HG02870 (cell line): ENCODE results near the gene ALOX5.
"Not testable (repeated sequence)": the region's sequence is repeated elsewhere in the genome, so short reads cannot be mapped to it uniquely, and the experiment has no call there.

Experiments
- ATAC-seq: cut with Tn5 transposase; IDR thresholded peaks from one replicate; pipeline ENCODE4 v1.9.1; 2021; ENCODE audit warnings: mild to moderate bottlenecking, moderate library complexity; ENCODE audit not compliant: unreplicated experiment

The ALOX5 gene

GRCh38 chr10:45373576-45374349, at the start of gene ALOX5:
Gene ALOX5, plus strand, starts transcription at chr10:45374216. Its CDS starts 64 bp downstream, at chr10:45374280.
- ATAC-seq, result peak; percentile 53

- no peak for ATAC-seq
Observed at GRCh38 chr10:45325116-45325515, 48.9 kb upstream of the ALOX5 start.

DNA sequence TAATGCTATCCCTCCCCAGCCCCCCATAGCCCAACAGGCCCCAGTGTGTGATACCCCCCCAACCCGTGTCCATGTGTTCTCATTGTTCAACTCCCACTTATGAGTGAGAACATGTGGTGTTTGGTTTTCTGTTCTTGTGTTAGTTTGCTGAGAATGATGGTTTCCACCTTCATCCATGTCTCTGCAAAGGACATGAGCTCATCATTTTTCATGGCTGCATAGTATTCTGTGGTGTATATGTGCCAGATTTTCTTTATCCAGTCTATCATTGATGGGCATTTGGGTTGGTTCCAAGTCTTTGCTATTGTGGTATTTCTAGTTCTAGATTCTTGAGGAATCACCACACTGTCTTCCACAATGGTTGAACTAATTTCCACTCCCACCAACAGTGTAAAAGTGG, 47.2 kb upstream of the ALOX5 start:
- ATAC-seq, result not testable (repeated sequence)

- ATAC-seq, result not testable (repeated sequence)
Observed at GRCh38 chr10:45331824-45332223, 42.2 kb upstream of the ALOX5 start.

GRCh38 chr10:45339894-45340293, 34.1 kb upstream of the ALOX5 start:
- ATAC-seq, result no peak

DNA sequence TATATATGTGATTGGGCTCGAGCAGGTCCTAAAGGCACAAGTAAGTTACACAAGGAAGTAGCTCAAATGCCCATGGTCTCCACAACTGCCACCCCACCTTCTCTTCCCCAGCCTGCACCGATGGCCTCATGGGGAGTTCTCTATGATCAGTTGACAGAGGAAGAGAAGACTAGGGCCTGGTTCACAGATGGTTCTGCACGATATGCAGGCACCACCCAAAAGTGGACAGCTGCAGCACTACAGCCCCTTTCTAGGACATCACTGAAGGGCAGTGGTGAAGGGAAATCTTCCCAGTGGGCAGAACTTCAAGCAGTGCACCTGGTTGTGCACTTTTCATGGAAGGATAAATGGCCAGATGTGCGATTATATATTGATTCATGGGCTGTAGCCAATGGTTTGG, 33.6 kb upstream of the ALOX5 start:
- ATAC-seq, result not testable (repeated sequence)

DNA sequence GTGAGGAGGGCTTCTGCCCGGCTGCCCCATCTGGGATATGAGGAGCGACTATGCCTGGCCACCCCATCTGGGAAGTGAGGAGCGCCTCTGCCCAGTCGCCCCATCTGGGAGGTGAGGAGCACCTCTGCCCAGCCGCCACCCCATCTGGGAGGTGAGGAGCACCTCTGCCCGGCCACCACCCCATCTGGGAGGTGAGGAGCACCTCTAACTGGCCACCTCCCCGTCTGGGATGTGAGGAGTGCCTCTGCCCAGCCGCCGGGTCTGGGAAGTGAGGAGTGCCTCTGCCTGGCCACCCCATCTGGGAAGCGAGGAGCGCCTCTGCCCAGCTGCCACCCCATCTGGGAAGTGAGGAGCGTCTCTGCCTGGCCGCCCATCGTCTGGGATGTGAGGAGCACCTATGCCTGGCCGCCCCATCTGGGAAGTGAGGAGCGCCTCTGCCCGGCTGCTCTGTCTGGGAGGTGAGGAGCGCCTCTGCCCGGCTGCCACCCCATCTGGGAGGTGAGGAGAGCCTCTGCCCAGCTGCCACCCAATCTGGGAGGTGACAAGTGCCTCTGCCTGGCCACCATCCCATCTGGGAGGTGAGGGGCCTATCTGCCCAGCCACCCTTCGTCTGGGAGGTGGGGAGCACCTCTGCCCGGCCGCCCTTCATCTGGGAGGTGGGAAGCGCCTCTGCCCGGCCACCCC, 27.2 kb upstream of the ALOX5 start:
- ATAC-seq, result not testable (repeated sequence)

- ATAC-seq, result not testable (repeated sequence)
Observed at GRCh38 chr10:45347464-45347863, 26.6 kb upstream of the ALOX5 start.

DNA sequence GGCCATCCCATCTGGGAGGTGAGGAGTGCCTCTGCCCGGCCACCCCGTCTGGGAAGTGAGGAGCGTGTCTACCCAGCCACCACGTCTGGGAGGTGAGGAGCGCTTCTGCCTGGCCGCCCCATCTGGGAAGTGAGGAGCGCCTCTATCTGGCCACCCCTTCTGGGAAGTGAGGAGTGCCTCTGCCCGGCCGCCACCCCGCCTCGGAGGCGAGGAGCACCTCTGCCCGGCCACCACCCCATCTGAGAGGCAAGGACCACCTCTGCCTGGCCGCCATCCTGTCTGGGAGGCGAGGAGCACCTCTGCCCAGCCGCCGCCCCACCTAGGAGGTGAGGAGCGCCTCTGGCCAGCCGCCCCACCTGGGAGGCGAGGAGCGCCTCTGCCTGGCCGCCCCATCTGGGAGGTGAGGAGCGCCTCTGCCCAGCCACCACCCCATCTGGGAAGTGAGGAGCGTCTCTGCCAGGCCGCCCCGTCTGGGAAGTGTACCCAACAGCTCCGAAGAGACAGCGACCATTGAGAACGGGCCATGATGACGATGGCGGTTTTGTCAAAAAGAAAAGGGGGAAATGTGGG, 25.7 kb upstream of the ALOX5 start:
- not testable (repeated sequence) for ATAC-seq

- peak; percentile 76 for ATAC-seq
Observed at GRCh38 chr10:45353186-45353585, 20.8 kb upstream of the ALOX5 start.

DNA sequence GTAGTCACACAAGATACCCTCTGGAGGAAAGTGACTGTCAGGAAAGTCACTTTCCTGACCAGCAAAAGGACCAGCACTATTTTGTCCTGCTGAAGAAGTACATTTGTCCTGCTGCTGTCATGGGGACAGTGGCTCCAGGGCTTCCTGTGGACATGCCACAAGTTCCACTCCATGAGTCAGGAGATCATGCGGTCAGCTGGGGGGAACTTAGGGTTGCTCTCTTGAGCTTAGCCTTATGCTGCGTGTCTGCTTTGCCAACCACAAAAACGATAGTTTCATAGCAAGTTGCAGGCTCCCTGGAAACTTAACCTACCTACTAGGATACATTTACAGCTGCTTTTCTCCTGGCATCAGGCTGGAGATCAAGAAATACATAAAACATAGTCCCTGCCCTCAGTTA, 19.8 kb upstream of the ALOX5 start:
- ATAC-seq, result peak; percentile 35

GRCh38 chr10:45355494-45355893, 18.5 kb upstream of the ALOX5 start:
- ATAC-seq, result no peak

DNA sequence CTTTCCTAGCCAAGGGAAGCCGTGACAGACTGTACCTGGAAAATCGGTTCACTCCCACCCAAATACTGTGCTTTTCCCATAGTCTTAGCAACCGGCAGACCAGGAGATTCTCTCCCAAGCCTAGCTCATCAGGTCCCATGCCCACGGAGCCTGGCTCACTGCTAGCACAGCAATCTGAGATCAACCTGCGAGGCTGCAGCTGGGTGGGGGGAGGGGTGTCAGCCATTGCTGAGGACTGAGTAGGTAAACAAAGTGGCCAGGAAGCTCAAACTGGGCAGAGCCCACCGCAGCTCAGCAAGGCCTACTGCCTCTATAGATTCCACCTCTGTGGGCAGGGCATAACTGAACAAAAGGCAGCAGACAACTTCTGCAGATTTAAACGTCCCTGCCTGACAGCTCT, 15.1 kb upstream of the ALOX5 start:
- not testable (repeated sequence) for ATAC-seq

GRCh38 chr10:45361983-45362799, 11.8 kb upstream of the ALOX5 start:
- ATAC-seq, result not testable (repeated sequence)

- not testable (repeated sequence) for ATAC-seq
Observed at GRCh38 chr10:45367643-45368042, 6.4 kb upstream of the ALOX5 start.

DNA sequence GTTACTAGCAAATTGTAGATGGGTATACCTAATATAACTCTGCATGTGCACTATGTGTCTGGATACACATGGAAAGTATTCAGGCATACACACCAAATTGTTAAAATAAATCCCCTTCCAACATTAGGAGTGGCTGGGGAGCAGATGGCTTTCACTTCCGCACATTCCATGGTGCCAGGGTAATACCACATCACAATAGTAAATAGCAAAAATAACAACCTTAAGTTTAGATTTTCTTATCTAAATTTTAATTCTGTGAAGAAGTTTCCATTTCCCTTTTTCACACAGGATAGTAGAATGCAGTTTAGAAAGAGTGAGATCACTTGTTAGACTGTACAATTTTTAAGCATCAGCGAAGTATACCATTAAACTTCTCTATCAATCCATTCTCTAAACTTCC, 5.8 kb upstream of the ALOX5 start:
- no peak for ATAC-seq

DNA sequence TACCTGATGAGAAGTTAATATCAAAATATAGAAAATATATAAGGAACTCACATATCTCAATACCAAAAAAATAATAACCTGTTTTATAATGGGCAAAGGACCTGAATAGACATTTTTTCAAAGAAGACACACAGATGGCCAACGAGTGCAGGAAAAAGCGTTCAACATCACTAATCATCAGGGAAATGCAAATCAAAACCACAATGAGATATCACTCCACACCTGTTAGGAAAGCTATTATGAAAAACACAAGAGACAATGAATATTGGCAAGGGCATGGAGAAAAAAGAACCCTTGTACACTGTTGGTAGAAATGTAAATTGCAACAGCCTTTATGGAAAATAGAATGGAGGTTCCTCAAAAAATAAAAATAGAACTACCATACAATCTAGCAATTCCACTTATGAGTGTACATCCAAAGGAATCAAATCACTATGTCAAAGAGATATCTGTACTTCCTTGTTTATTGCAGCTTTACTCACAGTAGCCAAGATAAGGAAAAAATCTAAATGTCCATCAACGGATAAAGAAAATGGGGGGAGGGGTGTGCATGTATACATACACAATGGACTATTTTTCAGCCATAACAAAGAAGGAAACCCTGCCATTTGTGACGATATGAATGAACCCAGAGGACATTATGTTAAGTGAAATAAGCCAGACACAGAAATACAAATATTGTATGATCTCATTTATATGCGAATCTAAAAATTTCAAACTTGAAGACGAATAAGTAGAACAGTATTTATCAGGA, 3.6 kb upstream of the ALOX5 start:
- no peak for ATAC-seq

GRCh38 chr10:45371560-45371959, 2.5 kb upstream of the ALOX5 start:
- ATAC-seq, result no peak

DNA sequence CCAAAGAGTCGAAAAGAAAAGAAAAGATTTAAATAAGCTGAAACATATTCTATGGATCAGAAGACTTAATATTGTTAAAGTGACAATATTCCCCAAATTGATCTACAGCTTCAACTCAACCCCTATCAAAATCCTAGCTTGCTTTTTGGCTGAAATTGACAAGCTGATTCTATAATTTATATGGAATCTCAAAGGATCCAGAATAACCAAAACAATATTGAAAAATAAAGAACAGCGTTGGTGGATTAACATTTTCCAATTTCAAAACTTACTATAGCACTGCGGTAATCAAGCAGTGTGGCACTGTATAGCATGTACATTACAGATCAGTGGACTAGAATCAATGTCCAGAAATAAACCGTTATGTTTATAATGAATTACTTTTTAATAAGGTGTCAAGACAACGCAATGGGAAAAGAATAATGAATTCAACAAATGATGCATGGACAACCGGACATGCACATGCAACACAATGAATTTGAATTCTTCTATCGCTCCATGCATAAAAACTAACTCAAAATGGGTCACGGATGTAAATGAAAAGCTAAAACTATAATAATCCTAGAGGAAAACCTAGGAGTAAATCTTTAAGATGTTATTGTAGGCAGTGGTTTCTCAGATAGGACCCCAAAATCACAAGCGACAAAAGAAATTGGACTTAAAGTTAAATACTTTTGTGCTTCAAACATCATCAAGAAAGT, 1.6 kb upstream of the ALOX5 start:
- no peak for ATAC-seq
